H1 (cell line): ENCODE results near the gene TMPRSS13. TPM values are rescaled to one million over a fixed set of nuclear protein-coding genes. Genes with fewer than 3 reads are reported as not detected.

Experiments
- CTCF ChIA-PET: fragments of 300-600 bp; sonication (Branson Sonifier 250); formaldehyde crosslinking; loops from one replicate; lab custom pipeline; 2021; ENCODE audit not compliant: partially characterized antibody; lab: Charles Lee
- POLR2A ChIA-PET: fragments of 300-600 bp; sonication (Branson Sonifier 250); formaldehyde crosslinking; loops from one replicate; lab custom pipeline; 2021; ENCODE audit warnings: inconsistent platforms; ENCODE audit not compliant: partially characterized antibody; lab: Charles Lee
- DNase-seq, 2 experiments: peaks; one replicate each; pipeline versions ENCODE4 v3.0.0 to v3.0.0-alpha.2; 2010 to 2022; ENCODE audit warnings: low spot score in 2 of 2, low read depth in 1 of 2, mixed read lengths in 1 of 2
- FAIRE-seq: peaks from 2 replicates; lab custom pipeline; 2011; peaks lifted over from hg19 to GRCh38; lab: Jason Lieb, UNC
- H2AFZ ChIP-seq: 2 replicates; pipeline ENCODE4 v1.8.1; 2012; ENCODE audit warnings: low read length, inconsistent platforms
- H2AK5ac ChIP-seq: 2 replicates; pipeline ENCODE4 v1.6.1; 2013; ENCODE audit warnings: low read depth, low read length
- H2BK120ac ChIP-seq: replicated peaks from 2 replicates; pipeline ENCODE3; 2013; ENCODE audit warnings: low read depth, low read length, inconsistent platforms
- H2BK12ac ChIP-seq: 2 replicates; pipeline ENCODE4 v1.6.1; 2013; ENCODE audit warnings: low read depth, low read length
- H2BK15ac ChIP-seq: 2 replicates; pipeline ENCODE4 v1.6.1; 2013; ENCODE audit warnings: low read length
- H2BK20ac ChIP-seq: 2 replicates; pipeline ENCODE4 v1.6.1; 2013; ENCODE audit warnings: low read length
- H2BK5ac ChIP-seq: 2 replicates; pipeline ENCODE4 v1.6.1; 2013; ENCODE audit warnings: low read depth, low read length
- H3K14ac ChIP-seq: 2 replicates; pipeline ENCODE4 v1.6.1; 2013; ENCODE audit warnings: inconsistent platforms; ENCODE audit not compliant: insufficient read length
- H3K18ac ChIP-seq: 2 replicates; pipeline ENCODE4 v1.6.1; 2013; ENCODE audit warnings: low read length; ENCODE audit errors: extremely low read depth
- H3K23ac ChIP-seq: 2 replicates; pipeline ENCODE4 v1.6.1; 2013; ENCODE audit warnings: inconsistent platforms; ENCODE audit not compliant: insufficient read length
- H3K23me2 ChIP-seq: 2 replicates; pipeline ENCODE4 v1.6.1; 2013; ENCODE audit warnings: low read depth, low read length
- H3K27ac ChIP-seq: 2 replicates; pipeline ENCODE4 v1.6.1; 2011; ENCODE audit warnings: low read depth, low read length, inconsistent platforms
- H3K27me3 ChIP-seq, 4 experiments: replicated peaks in 1 of 4; 1 replicate in 1 of 4; 2 replicates in 3 of 4; pipeline versions ENCODE4 v1.6.1 to v1.8.1; 2011 to 2013; ENCODE audit warnings: low read length in 3 of 4, mild to moderate bottlenecking in 3 of 4, inconsistent platforms in 2 of 4, mixed read lengths in 2 of 4, moderate library complexity in 1 of 4; ENCODE audit not compliant: control insufficient read depth in 3 of 4, insufficient read depth in 3 of 4; ENCODE audit errors: extremely low read depth in 1 of 4
- H3K36me3 ChIP-seq, 4 experiments: 2 replicates each; pipeline versions ENCODE4 v1.6.1 to v1.8.1; 2011 to 2013; ENCODE audit warnings: mild to moderate bottlenecking in 4 of 4, low read length in 3 of 4, moderate library complexity in 2 of 4, control low read depth in 1 of 4, inconsistent platforms in 1 of 4; ENCODE audit not compliant: insufficient read depth in 4 of 4, control insufficient read depth in 2 of 4
- H3K4ac ChIP-seq: replicated peaks from 2 replicates; pipeline ENCODE3; 2013; ENCODE audit warnings: low read length, low read depth, mixed read lengths, inconsistent platforms; ENCODE audit not compliant: insufficient read length
- H3K4me1 ChIP-seq, 4 experiments: replicated peaks in 1 of 4; 1 replicate in 1 of 4; 2 replicates in 3 of 4; pipeline versions ENCODE4 v1.6.1 to v1.8.1; 2011 to 2013; ENCODE audit warnings: low read length in 3 of 4, inconsistent platforms in 2 of 4, mixed read lengths in 1 of 4; ENCODE audit not compliant: insufficient read depth in 4 of 4, control insufficient read depth in 3 of 4
- H3K4me2 ChIP-seq, 2 experiments: 2 replicates each; pipeline versions ENCODE4 v1.6.1 to v1.8.1; 2011 to 2013; ENCODE audit warnings: low read depth in 2 of 2, low read length in 2 of 2, control low read depth in 1 of 2, inconsistent platforms in 1 of 2, mild to moderate bottlenecking in 1 of 2; ENCODE audit not compliant: insufficient read depth in 1 of 2
- H3K4me3 ChIP-seq, 4 experiments: fragments of 200-600, 300-600 bp in 1 of 4; sonication (generic), shearing (Covaris generic), sonication (Bioruptor Twin) in 1 of 4; 2 replicates each; pipeline versions ENCODE4 v1.5.1 to v1.8.1; 2011 to 2016; ENCODE audit warnings: low read length in 4 of 4, low read depth in 3 of 4, control low read depth in 2 of 4, inconsistent platforms in 2 of 4, mild to moderate bottlenecking in 2 of 4, mixed read lengths in 1 of 4, moderate library complexity in 1 of 4; ENCODE audit not compliant: insufficient read depth in 2 of 4; ENCODE audit errors: extremely low read depth in 1 of 4
- H3K56ac ChIP-seq: replicated peaks from 2 replicates; pipeline ENCODE3; 2013; ENCODE audit warnings: low read depth, mild to moderate bottlenecking, mixed read lengths, low read length, inconsistent platforms; ENCODE audit not compliant: insufficient read length
- H3K79me1 ChIP-seq: 2 replicates; pipeline ENCODE4 v1.6.1; 2013; ENCODE audit warnings: low read depth, low read length, control low read depth
- H3K79me2 ChIP-seq, 2 experiments: 2 replicates each; pipeline versions ENCODE4 v1.6.1 to v1.8.1; 2012 to 2013; ENCODE audit warnings: low read length in 2 of 2, mild to moderate bottlenecking in 2 of 2, inconsistent platforms in 1 of 2; ENCODE audit not compliant: insufficient read depth in 2 of 2, control insufficient read depth in 1 of 2
- H3K9ac ChIP-seq, 4 experiments: replicated peaks in 1 of 4; 1 replicate in 1 of 4; 2 replicates in 3 of 4; pipeline versions ENCODE4 v1.6.1 to v1.8.1; 2011 to 2013; ENCODE audit warnings: low read depth in 3 of 4, low read length in 3 of 4, control low read depth in 2 of 4, mild to moderate bottlenecking in 2 of 4, moderate library complexity in 2 of 4, inconsistent platforms in 1 of 4; ENCODE audit errors: extremely low read depth in 1 of 4
- H3K9me3 ChIP-seq, 2 experiments: 2 replicates each; pipeline versions ENCODE4 v1.6.1 to v1.8.1; 2012 to 2013; ENCODE audit warnings: mild to moderate bottlenecking in 2 of 2, moderate library complexity in 2 of 2, control low read depth in 1 of 2, inconsistent platforms in 1 of 2, low read depth in 1 of 2, low read length in 1 of 2, mixed read lengths in 1 of 2; ENCODE audit not compliant: insufficient read depth in 2 of 2
- H4K20me1 ChIP-seq, 2 experiments: replicated peaks in 1 of 2; 2 replicates each; pipeline versions ENCODE3 to v1.8.1; 2011 to 2013; ENCODE audit warnings: inconsistent platforms in 2 of 2, low read length in 2 of 2, mild to moderate bottlenecking in 1 of 2; ENCODE audit not compliant: insufficient read depth in 2 of 2, control insufficient read depth in 1 of 2
- H4K5ac ChIP-seq: 2 replicates; pipeline ENCODE4 v1.6.1; 2013; ENCODE audit warnings: low read length, low read depth, mixed read lengths, inconsistent platforms; ENCODE audit not compliant: insufficient read length
- H4K8ac ChIP-seq: 2 replicates; pipeline ENCODE4 v1.8.0; 2013; ENCODE audit warnings: mild to moderate bottlenecking, moderate library complexity, low read length, inconsistent platforms; ENCODE audit not compliant: insufficient read depth; ENCODE audit errors: extremely low read depth
- H4K91ac ChIP-seq: replicated peaks from 2 replicates; pipeline ENCODE3; 2013; ENCODE audit warnings: low read length, mixed read lengths, inconsistent platforms; ENCODE audit not compliant: insufficient read length
- SIRT6 ChIP-seq: IDR thresholded peaks from one replicate; pipeline ENCODE4 v1.7.1; 2012; ENCODE audit warnings: low read length, inconsistent platforms
- WGBS, 2 experiments: shearing (Covaris generic) in 1 of 2; methylation state at CpG; one replicate each; pipeline versions ENCODE4 v1.1.6 to v1.1.7; 2013 to 2015; ENCODE audit warnings: low lambda C conversion rate in 2 of 2, mixed read lengths in 2 of 2, inconsistent platforms in 1 of 2, low coverage in 1 of 2, missing lambda C conversion rate in 1 of 2; ENCODE audit not compliant: insufficient replicate concordance in 2 of 2, insufficient coverage in 1 of 2, insufficient read length in 1 of 2; ENCODE audit errors: extremely low coverage in 1 of 2, missing lambda C conversion rate in 1 of 2; 5-methylcytosine and 5-hydroxymethylcytosine counted together
- polyA plus RNA-seq, 7 experiments: library from polyadenylated mRNA; depleted of rRNA in 3 of 7; stranded (reverse) in 5 of 7; unstranded in 2 of 7; fragments of >200 nt in 5 of 7; fragments of 200-250 nt in 2 of 7; gene quantifications; 1 replicate in 5 of 7; 2 replicates in 1 of 7; 4 replicates in 1 of 7; pipeline versions ENCODE4 v1.2.1 to v1.2.3, GENCODE V29; 2011 to 2013; ENCODE audit warnings: missing spikeins in 2 of 7, mixed read lengths in 2 of 7
- total RNA-seq: library from RNA; stranded (reverse); fragmentation: NEBNext Ultra II Directional; extraction: Animal tissue kit (Norgen Biotek cat#: 25700); gene quantifications from 2 replicates; pipeline ENCODE4 v1.2.1, GENCODE V29; 2021
- TF ChIP-seq, protein P1 (sequence below), 3 experiments: IDR thresholded peaks; 1 replicate in 2 of 3; 2 replicates in 1 of 3; pipeline versions ENCODE4 v1.5.1 to v1.6.1; 2011; ENCODE audit warnings: low read length in 3 of 3, mild to moderate bottlenecking in 3 of 3, inconsistent platforms in 2 of 3, low read depth in 1 of 3, moderate library complexity in 1 of 3; ENCODE audit not compliant: insufficient read depth in 1 of 3; ENCODE audit errors: control extremely low read depth in 1 of 3

Gene TMPRSS13
- total and polyA plus RNA-seq, 2 of the 8 experiments (the other 6 are each of a cell fraction or from before 2014, with no cell fraction given), result 0.61 to 0.79 TPM

DNA sequence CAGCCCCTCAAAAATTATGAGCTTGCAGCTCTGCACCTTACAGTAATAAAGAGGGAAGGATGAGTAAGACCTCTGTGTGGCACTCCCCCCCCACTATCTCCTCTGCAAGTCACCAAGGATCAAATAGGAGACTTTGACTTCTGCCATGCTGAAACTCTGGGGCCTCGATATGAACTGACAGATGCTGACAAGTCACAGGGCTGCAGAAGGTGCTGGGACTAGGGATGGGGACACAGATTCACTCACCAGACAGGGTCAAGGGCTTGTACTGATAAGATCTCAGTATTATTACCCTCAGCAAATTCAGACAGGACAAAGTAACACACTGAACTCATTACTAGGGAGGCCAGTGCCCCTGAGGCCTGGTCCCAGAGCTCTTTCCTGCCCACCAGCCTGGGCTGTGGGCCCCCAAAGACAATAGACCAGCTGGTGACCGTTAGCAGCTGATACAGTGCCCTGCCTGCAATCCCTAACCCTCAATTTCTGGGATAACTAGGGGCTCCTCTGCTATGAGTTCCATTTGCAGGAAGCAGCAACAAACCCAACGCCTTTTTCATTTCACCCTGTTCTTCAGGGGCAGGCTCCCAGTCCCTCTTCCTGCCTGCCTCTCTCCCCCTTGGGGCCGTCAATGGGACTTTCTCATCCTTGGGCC lies 20.1 kb downstream of the TMPRSS13 start:
- no peak overlapping the region for H3K27ac ChIP-seq
- no peak overlapping the region for H2AFZ ChIP-seq
- H3K4me2 ChIP-seq, result no peak overlapping the region
- no peak overlapping the region for H3K18ac ChIP-seq
- no peak overlapping the region for H3K4ac ChIP-seq
- H3K23me2 ChIP-seq, result peaks cover 3% of the 10 kb centered on the region; the same call in 1 of the 2 replicates
- no peaks in the 10 kb centered on the region for H3K27me3 ChIP-seq
- no peak overlapping the region for H2BK20ac ChIP-seq
- CTCF ChIA-PET, result interaction anchor here (0.7 to 12.6 kb wide), 21 partner anchors 9 to 144 kb away, joined by 3 to 122 read pairs (median 6); partner anchors contain the start of gene TMPRSS13
- no peaks in the 10 kb centered on the region for H3K36me3 ChIP-seq
- FAIRE-seq, result no peak
- H4K5ac ChIP-seq, result no peak overlapping the region
- H3K9me3 ChIP-seq, result no peaks in the 10 kb centered on the region
- no peak overlapping the region for H2BK15ac ChIP-seq
- no peak overlapping the region for H3K14ac ChIP-seq
- no peak for DNase-seq
- TF ChIP-seq, protein P1, sequence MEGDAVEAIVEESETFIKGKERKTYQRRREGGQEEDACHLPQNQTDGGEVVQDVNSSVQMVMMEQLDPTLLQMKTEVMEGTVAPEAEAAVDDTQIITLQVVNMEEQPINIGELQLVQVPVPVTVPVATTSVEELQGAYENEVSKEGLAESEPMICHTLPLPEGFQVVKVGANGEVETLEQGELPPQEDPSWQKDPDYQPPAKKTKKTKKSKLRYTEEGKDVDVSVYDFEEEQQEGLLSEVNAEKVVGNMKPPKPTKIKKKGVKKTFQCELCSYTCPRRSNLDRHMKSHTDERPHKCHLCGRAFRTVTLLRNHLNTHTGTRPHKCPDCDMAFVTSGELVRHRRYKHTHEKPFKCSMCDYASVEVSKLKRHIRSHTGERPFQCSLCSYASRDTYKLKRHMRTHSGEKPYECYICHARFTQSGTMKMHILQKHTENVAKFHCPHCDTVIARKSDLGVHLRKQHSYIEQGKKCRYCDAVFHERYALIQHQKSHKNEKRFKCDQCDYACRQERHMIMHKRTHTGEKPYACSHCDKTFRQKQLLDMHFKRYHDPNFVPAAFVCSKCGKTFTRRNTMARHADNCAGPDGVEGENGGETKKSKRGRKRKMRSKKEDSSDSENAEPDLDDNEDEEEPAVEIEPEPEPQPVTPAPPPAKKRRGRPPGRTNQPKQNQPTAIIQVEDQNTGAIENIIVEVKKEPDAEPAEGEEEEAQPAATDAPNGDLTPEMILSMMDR (IDR thresholded peaks at IDR 0.05; ENCODE audit: control extremely low read depth in 1 of 3, insufficient read depth in 1 of 3, low read depth in 1 of 3, low read length in 3 of 3), result peak in 1 of 3 experiments; percentile 15; a peak in 1 of 4 replicates
- TF ChIP-seq SIRT6, result no peak
- TF ChIP-seq, all 59 proteins: peak for 1
- H2AK5ac ChIP-seq, result no peak overlapping the region
- H2BK12ac ChIP-seq, result no peak overlapping the region
- no peak overlapping the region for H3K56ac ChIP-seq
- H3K79me2 ChIP-seq, result no peaks in the 10 kb centered on the region
- H4K20me1 ChIP-seq, result peaks cover 0 to 1% of the 10 kb centered on the region in 2 experiments
- no peaks in the 10 kb centered on the region for H3K79me1 ChIP-seq
- H4K91ac ChIP-seq, result no peak overlapping the region
- no peak overlapping the region for H3K9ac ChIP-seq
- H2BK5ac ChIP-seq, result no peak overlapping the region
- no peak overlapping the region for H3K23ac ChIP-seq
- H2BK120ac ChIP-seq, result no peak overlapping the region
- H3K4me1 ChIP-seq, result peaks cover 0 to 12% (median 3%) of the 10 kb centered on the region in 4 experiments; a peak in 5 of 7 replicates
- no peak overlapping the region for H4K8ac ChIP-seq
- 98% methylated on average over 4 of the region's 4 CpGs; no CpG with 5 or more reads in 1 of the 2 experiments for WGBS, 2 experiments
- POLR2A ChIA-PET, result no interaction called here
- no peak overlapping the region for H3K4me3 ChIP-seq
